IMR-90 (cell line): ENCODE results near the gene C1QL1. TPM values are rescaled to one million over a fixed set of nuclear protein-coding genes. Genes with fewer than 3 reads are reported as not detected.

Source experiments
- ATAC-seq: fragments of 200-7000 bp; cut with Tn5 transposase; 2 replicates; pipeline ENCODE4 v1.9.1; 2020; ENCODE audit warnings: low read depth, mild to moderate bottlenecking, moderate library complexity
- BruUV-seq: library from RNA; stranded (reverse); fragments of 400-500 nt; replicated peaks from 2 replicates; lab custom pipeline; 2021; lab: Mats Ljungman, UMichigan
- CTCF ChIA-PET: fragments of 300-600 bp; formaldehyde crosslinking; extraction: SDS; loops from one replicate; lab custom pipeline; 2021; ENCODE audit warnings: antibody characterized with exemption; lab: Yijun Ruan, JAX
- POLR2A ChIA-PET: fragments of 300-600 bp; sonication (Branson Sonifier 250); formaldehyde crosslinking; loops from one replicate; lab custom pipeline; 2022; ENCODE audit warnings: antibody characterized with exemption; ENCODE audit not compliant: unreplicated experiment; lab: Charles Lee
- DNase-seq: peaks from one replicate; pipeline ENCODE4 v3.0.0; 2013
- H2AFZ ChIP-seq: replicated peaks from 2 replicates; pipeline ENCODE3; 2013; ENCODE audit warnings: low read length, mild to moderate bottlenecking; ENCODE audit not compliant: poor library complexity
- H2AK5ac ChIP-seq: 2 replicates; pipeline ENCODE4 v1.6.1; 2013; ENCODE audit warnings: low read depth, low read length, inconsistent platforms
- H2AK9ac ChIP-seq: replicated peaks from 2 replicates; pipeline ENCODE3; 2013; ENCODE audit warnings: mild to moderate bottlenecking, low read depth, low read length, moderate library complexity; ENCODE audit not compliant: poor library complexity
- H2BK120ac ChIP-seq: 2 replicates; pipeline ENCODE4 v1.6.1; 2013; ENCODE audit warnings: low read depth, low read length, inconsistent platforms
- H2BK15ac ChIP-seq: 3 replicates; pipeline ENCODE4 v1.6.1; 2013; ENCODE audit warnings: low read depth, low read length, inconsistent platforms
- H2BK20ac ChIP-seq: 2 replicates; pipeline ENCODE4 v1.6.1; 2013; ENCODE audit warnings: low read depth, mild to moderate bottlenecking, inconsistent platforms, low read length, moderate library complexity
- H2BK5ac ChIP-seq: 2 replicates; pipeline ENCODE4 v1.6.1; 2013; ENCODE audit warnings: mild to moderate bottlenecking, low read depth, low read length, inconsistent platforms; ENCODE audit not compliant: poor library complexity, severe bottlenecking
- H3K14ac ChIP-seq: replicated peaks from 2 replicates; pipeline ENCODE4 v1.6.1; 2013; ENCODE audit warnings: low read depth, low read length, inconsistent platforms
- H3K18ac ChIP-seq: 2 replicates; pipeline ENCODE4 v1.6.1; 2013; ENCODE audit warnings: low read depth, low read length, control low read depth
- H3K23ac ChIP-seq: 2 replicates; pipeline ENCODE4 v1.6.1; 2013; ENCODE audit warnings: low read depth, low read length, inconsistent platforms
- H3K27ac ChIP-seq: 2 replicates; pipeline ENCODE4 v1.5.1; 2013; ENCODE audit warnings: mild to moderate bottlenecking, control low read depth, low read length; ENCODE audit not compliant: insufficient read depth
- H3K27me3 ChIP-seq: 2 replicates; pipeline ENCODE4 v1.6.1; 2013; ENCODE audit warnings: low read length; ENCODE audit not compliant: control insufficient read depth, insufficient read depth
- H3K36me3 ChIP-seq: 2 replicates; pipeline ENCODE4 v1.6.1; 2013; ENCODE audit warnings: low read length, mixed read lengths; ENCODE audit not compliant: control insufficient read depth, insufficient read depth
- H3K4ac ChIP-seq: 2 replicates; pipeline ENCODE4 v1.6.1; 2013; ENCODE audit warnings: low read depth, low read length, inconsistent platforms
- H3K4me1 ChIP-seq: 2 replicates; pipeline ENCODE4 v1.6.1; 2013; ENCODE audit warnings: low read length, mixed read lengths; ENCODE audit not compliant: control insufficient read depth, insufficient read depth
- H3K4me2 ChIP-seq: 2 replicates; pipeline ENCODE4 v1.6.1; 2013; ENCODE audit warnings: low read depth, mild to moderate bottlenecking, control low read depth, low read length, moderate library complexity
- H3K4me3 ChIP-seq: 2 replicates; pipeline ENCODE4 v1.5.1; 2013; ENCODE audit warnings: low read depth, mild to moderate bottlenecking, control low read depth, low read length, moderate library complexity; ENCODE audit not compliant: insufficient read depth
- H3K56ac ChIP-seq: 2 replicates; pipeline ENCODE4 v1.6.1; 2013; ENCODE audit warnings: low read length, inconsistent platforms; ENCODE audit not compliant: insufficient read depth; ENCODE audit errors: extremely low read depth
- H3K79me1 ChIP-seq, 2 experiments: 2 replicates each; pipeline ENCODE4 v1.6.1; 2013; ENCODE audit warnings: low read length in 2 of 2, inconsistent platforms in 1 of 2, low read depth in 1 of 2
- H3K9ac ChIP-seq: 2 replicates; pipeline ENCODE4 v1.6.1; 2013; ENCODE audit warnings: low read depth, low read length, control low read depth
- H3K9me1 ChIP-seq: 2 replicates; pipeline ENCODE4 v1.6.1; 2013; ENCODE audit warnings: low read length, inconsistent platforms; ENCODE audit not compliant: insufficient read depth
- H3K9me3 ChIP-seq: 2 replicates; pipeline ENCODE4 v1.6.1; 2013; ENCODE audit warnings: low read length; ENCODE audit not compliant: control insufficient read depth, insufficient read depth
- H4K20me1 ChIP-seq: 2 replicates; pipeline ENCODE4 v1.6.1; 2013; ENCODE audit warnings: low read length, inconsistent platforms; ENCODE audit not compliant: insufficient read depth
- H4K5ac ChIP-seq: 2 replicates; pipeline ENCODE4 v1.6.1; 2013; ENCODE audit warnings: mild to moderate bottlenecking, low read depth, low read length, control low read depth
- H4K8ac ChIP-seq, 2 experiments: 2 replicates each; pipeline ENCODE4 v1.6.1; 2013; ENCODE audit warnings: low read depth in 2 of 2, low read length in 2 of 2, control low read depth in 1 of 2, inconsistent platforms in 1 of 2
- H4K91ac ChIP-seq: 2 replicates; pipeline ENCODE4 v1.6.1; 2013; ENCODE audit warnings: low read depth, low read length, inconsistent platforms; ENCODE audit not compliant: insufficient read depth
- BHLHE40 ChIP-seq: fragments of 150-350 bp; IDR thresholded peaks from 2 replicates; pipeline ENCODE4 v1.6.1; 2016; ENCODE audit warnings: mild to moderate bottlenecking, low read depth, low read length
- CEBPB ChIP-seq: IDR thresholded peaks from 2 replicates; pipeline ENCODE4 v1.6.1; 2012; ENCODE audit warnings: low read depth, low read length, improper control_type of control experiment
- CTCF ChIP-seq: conservative IDR thresholded peaks from 2 replicates; pipeline ENCODE4 v1.5.1; 2012; ENCODE audit warnings: mild to moderate bottlenecking, low read depth, low read length, improper control_type of control experiment
- ELK1 ChIP-seq: fragments of 150-350 bp; IDR thresholded peaks from 2 replicates; pipeline ENCODE4 v1.6.1; 2016; ENCODE audit warnings: low read depth, mild to moderate bottlenecking, low read length, moderate library complexity, borderline replicate concordance
- FOS ChIP-seq: fragments of 150-350 bp; IDR thresholded peaks from 2 replicates; pipeline ENCODE4 v1.6.1; 2016; ENCODE audit warnings: low read depth, low read length
- MAFK ChIP-seq: IDR thresholded peaks from 2 replicates; pipeline ENCODE4 v1.6.1; 2012; ENCODE audit warnings: low read depth, low read length, improper control_type of control experiment
- MAZ ChIP-seq: IDR thresholded peaks from 2 replicates; pipeline ENCODE4 v1.6.1; 2012; ENCODE audit warnings: low read depth, mild to moderate bottlenecking, low read length, improper control_type of control experiment, moderate library complexity, borderline replicate concordance
- MXI1 ChIP-seq: IDR thresholded peaks from 2 replicates; pipeline ENCODE4 v1.6.1; 2012; ENCODE audit warnings: low read depth, mild to moderate bottlenecking, low read length, moderate library complexity, borderline replicate concordance
- NFE2L2 ChIP-seq: fragments of 150-350 bp; IDR thresholded peaks from 2 replicates; pipeline ENCODE4 v1.6.1; 2016; ENCODE audit warnings: low read depth, mild to moderate bottlenecking, low read length
- POLR2A ChIP-seq: IDR thresholded peaks from 2 replicates; pipeline ENCODE4 v1.6.1; 2012; ENCODE audit warnings: mild to moderate bottlenecking, low read depth, low read length
- RAD21 ChIP-seq: IDR thresholded peaks from 2 replicates; pipeline ENCODE4 v1.6.1; 2012; ENCODE audit warnings: low read length, improper control_type of control experiment
- RCOR1 ChIP-seq: IDR thresholded peaks from 2 replicates; pipeline ENCODE4 v1.6.1; 2012; ENCODE audit warnings: mild to moderate bottlenecking, low read length, improper control_type of control experiment; ENCODE audit not compliant: insufficient replicate concordance
- RFX5 ChIP-seq: IDR thresholded peaks from 2 replicates; pipeline ENCODE4 v1.8.0; 2012; ENCODE audit warnings: low read depth, mild to moderate bottlenecking, low read length, moderate library complexity
- SMC3 ChIP-seq: fragments of 150-350 bp; IDR thresholded peaks from 2 replicates; pipeline ENCODE4 v1.6.1; 2016; ENCODE audit warnings: low read depth, mild to moderate bottlenecking, antibody characterized with exemption, low read length, moderate library complexity
- USF2 ChIP-seq: fragments of 150-350 bp; IDR thresholded peaks from 2 replicates; pipeline ENCODE4 v1.6.1; 2017; ENCODE audit warnings: mild to moderate bottlenecking, antibody characterized with exemption, low read length, low read depth
- WGBS, 2 experiments: methylation state at CpG; one replicate each; pipeline versions ENCODE4 v1.1.5 to v1.1.7; 2013; ENCODE audit warnings: missing lambda C conversion rate in 2 of 2; ENCODE audit not compliant: insufficient read length in 1 of 2; ENCODE audit errors: extremely low coverage in 2 of 2; 5-methylcytosine and 5-hydroxymethylcytosine counted together
- dilution Hi-C: fragments of 300-500 bp; cut with HindIII; formaldehyde crosslinking; loops from one replicate; pipeline ENCODE4 v1.14.3; 2018; ENCODE audit warnings: low sequenced_read_pairs; ENCODE audit not compliant: unreplicated experiment
- in situ Hi-C: fragments of 300-500 bp; cut with MboI; formaldehyde crosslinking; loops from 3 replicates; pipeline ENCODE4 v1.14.3; 2019; ENCODE audit warnings: low sequenced_read_pairs, inconsistent platforms, mixed read lengths
- intact Hi-C: fragments of 100-400 bp; cut with micrococcal nuclease; formaldehyde crosslinking; loops from 2 replicates; pipeline ENCODE4 v1.10.0; 2022
- polyA plus RNA-seq, 3 experiments: library from polyadenylated mRNA; depleted of rRNA; stranded (reverse); fragments of >200 nt; gene quantifications; 2 replicates each; pipeline ENCODE4 v1.2.3, GENCODE V29; 2012; ENCODE audit warnings: low replicate concordance in 1 of 3
- total RNA-seq: library from RNA; depleted of rRNA; stranded (reverse); fragments of >200 nt; gene quantifications from 2 replicates; pipeline ENCODE4 v1.2.3, GENCODE V29; 2012

Gene C1QL1
- total and polyA plus RNA-seq, 2 of the 4 experiments (the other 2 are of a cell fraction), result 0.18 to 0.84 TPM

GRCh38 chr17:44982113-44982702 is 14.1 kb upstream of the C1QL1 start:
- Histone ChIP-seq H3K27ac (peak overlapping the region; percentile 83; the same call in 1 of the 2 replicates), H3K4ac (peak overlapping the region; percentile 63), H2AK9ac (peak overlapping the region; percentile 33), H2BK20ac (peak overlapping the region; percentile 54), H3K14ac (peak overlapping the region; percentile 34; the same call in 1 of the 2 replicates), H4K91ac (no peak overlapping the region), H3K9ac (no peak overlapping the region), H4K8ac (peak overlapping the region in 1 of 2 experiments; percentile 94; a peak in 1 of 4 replicates), H4K20me1 (peaks cover 5% of the 10 kb centered on the region; the same call in 1 of the 2 replicates), H4K5ac (no peak overlapping the region; the same call in 1 of the 2 replicates), H3K4me3 (no peak overlapping the region), H3K18ac (peak overlapping the region; percentile 29), H3K56ac (no peak overlapping the region), H3K9me1 (peaks cover 23% of the 10 kb centered on the region), H3K9me3 (no peaks in the 10 kb centered on the region), H3K23ac (peak overlapping the region; percentile 19; the same call in 1 of the 2 replicates), H2AK5ac (peak overlapping the region; percentile 88), H2BK5ac (peak overlapping the region; percentile 79), H3K4me2 (peak overlapping the region; percentile 90; the same call in 1 of the 2 replicates), H2AFZ (no peak overlapping the region), H2BK15ac (peak overlapping the region; percentile 51; the same call in 2 of the 3 replicates), H2BK120ac (peak overlapping the region; percentile 72; the same call in 1 of the 2 replicates), H3K4me1 (peaks cover 40% of the 10 kb centered on the region), H3K79me1 (peaks cover 0 to 6% of the 10 kb centered on the region in 2 experiments; a peak in 1 of 4 replicates), H3K27me3 (peaks cover 7% of the 10 kb centered on the region; the same call in 1 of the 2 replicates), H3K36me3 (no peaks in the 10 kb centered on the region)
- in situ Hi-C loops (no loop called here), intact Hi-C loops (no loop called here), dilution Hi-C loops (no loop called here)
- WGBS, 2 experiments, result 100% methylated on average over 3 of the region's 3 CpGs; no CpG with 5 or more reads in 1 of the 2 experiments
- ATAC-seq, result no peak
- ChIA-PET CTCF (no interaction called here), POLR2A (no interaction called here)
- no TSS peak for BruUV-seq
- TF ChIP-seq RFX5 (no peak), MXI1 (no peak), RCOR1 (no peak), CTCF (no peak), NFE2L2 (no peak), RAD21 (no peak), BHLHE40 (no peak), POLR2A (no peak), FOS (no peak), ELK1 (no peak), CEBPB (no peak), SMC3 (no peak), MAFK (no peak), MAZ (no peak), USF2 (no peak)
- no peak for DNase-seq
